Suppressor macrophage treated with lipopolysaccharide for 4 hours (primary cell): ENCODE measurements around the gene SAE1.
A peak's percentile ranks its signal among the peaks of the same experiment; 100 is the strongest.

Source experiments
- DNase-seq: peaks from one replicate; pipeline ENCODE4 v3.0.0-alpha.2; 2020

Gene SAE1

DNA sequence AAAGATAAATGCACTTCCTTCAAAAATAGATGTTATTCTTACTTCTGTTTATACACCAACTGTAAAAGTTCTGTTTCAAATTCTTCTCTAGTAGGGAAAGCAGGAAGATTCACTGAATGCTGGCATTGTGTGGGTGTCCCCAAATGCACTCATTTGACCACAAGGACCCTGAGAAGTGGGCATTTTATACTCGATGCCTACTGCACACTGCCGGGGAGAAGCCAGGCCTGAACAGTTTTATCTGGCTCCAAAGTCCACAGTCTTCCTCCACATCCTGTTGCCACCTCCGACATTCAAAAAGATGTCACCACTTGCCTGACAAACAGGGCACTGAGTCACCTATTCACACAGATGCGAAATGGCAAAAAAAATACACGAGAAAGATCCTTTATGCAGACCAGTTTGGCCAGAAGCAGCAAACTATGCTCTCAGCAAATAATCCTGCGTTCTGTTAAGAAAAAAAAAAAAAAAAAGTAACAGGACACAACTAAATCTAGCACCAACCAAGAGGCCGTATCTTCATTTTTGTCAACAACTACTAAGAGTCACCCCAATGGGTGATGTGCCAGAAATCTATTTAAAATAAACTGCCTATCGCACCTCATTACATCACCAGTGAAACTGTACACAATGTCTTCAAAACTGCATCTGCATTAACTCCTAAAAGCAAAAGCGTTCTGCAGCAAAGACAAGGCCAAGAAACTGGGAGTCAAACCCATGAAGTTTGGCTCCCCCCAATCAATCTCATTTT lies 23.3 kb upstream of the SAE1 start:
- peak; percentile 44 for DNase-seq

GRCh38 chr19:47107953-47108746 lies 22.5 kb upstream of the SAE1 start:
- DNase-seq, result no peak

- DNase-seq, result peak; percentile 37
These were observed 21.5 kb upstream of the SAE1 start for GRCh38 chr19:47109177-47109540.

DNA sequence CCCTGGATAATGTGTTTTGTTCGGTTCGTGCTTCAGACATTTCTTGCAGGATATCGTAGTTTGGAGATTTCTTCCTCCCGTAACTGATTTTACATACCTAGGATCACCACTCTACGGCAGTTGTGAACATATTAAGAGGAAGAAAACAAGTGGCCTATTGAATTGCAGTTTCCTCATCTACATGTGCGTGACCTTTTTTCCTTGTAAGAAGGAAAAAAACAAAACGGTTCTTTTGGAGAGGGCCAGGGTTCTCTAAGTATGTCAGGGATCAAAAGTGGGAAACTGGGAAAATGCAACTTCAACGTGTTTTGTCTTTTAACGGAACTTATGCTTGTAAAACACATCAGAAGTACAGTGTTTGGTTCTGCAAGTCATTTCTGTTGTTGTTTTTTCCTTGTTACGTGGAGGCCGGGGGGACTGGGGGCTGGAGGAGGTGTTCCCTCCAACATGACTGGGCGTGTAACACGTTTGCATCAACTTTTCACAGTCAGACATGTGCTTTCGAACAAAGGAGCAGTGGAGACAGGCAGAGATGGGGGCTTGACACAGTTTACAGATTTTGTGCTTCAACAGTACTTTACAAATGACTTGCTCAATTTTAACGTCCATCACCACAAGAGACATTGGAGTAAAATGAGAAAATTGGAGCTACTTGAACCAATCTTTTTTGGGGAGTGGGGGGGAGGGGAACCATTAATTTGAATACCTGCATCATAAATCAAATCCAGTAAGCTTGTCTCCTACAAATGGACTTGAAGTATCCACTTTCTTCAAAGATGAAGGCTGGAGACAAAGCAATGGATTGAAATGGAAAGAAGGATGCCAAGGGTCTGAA lies 20.9 kb upstream of the SAE1 start:
- DNase-seq, result peak; percentile 46

GRCh38 chr19:47110521-47111005 lies 20.1 kb upstream of the SAE1 start:
- no peak for DNase-seq

DNA sequence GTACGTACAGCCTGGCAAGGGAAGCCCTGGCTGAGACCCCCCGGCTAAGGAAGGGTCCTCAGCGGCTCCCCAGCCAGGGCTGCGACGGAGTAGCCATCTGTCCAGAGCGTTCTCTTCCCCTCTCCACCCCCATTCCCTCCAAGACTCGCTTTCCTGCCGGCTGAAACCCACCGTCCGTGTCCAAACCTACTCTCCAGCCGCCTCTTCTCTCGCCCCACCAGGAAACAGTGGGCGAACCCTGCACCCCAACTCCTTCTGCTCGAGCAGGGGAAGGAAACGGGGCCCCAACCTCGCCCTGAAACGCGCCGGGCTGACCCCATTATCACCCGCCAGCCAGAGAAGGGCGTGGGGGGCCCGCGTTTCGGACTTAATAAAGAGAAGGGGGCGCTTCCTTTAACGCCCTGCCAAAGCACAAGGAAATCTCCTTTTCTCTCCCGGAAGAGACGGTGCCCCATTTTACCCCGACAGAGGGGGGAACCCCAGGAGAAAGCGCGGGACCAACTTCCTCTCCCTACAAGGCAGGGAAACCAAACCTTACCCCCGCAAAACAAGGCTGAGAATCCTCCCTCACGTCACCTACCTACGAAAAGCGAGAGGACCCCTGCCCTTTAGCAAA lies 19.5 kb upstream of the SAE1 start:
- peak; percentile 69 for DNase-seq

- DNase-seq, result no peak
These were observed 18.9 kb upstream of the SAE1 start for GRCh38 chr19:47111682-47112165.

GRCh38 chr19:47112166-47112996 lies 18.3 kb upstream of the SAE1 start:
- peak; percentile 91 for DNase-seq

- DNase-seq, result peak; percentile 100
These were observed 17.4 kb upstream of the SAE1 start, which contains the start of gene ZC3H4 for GRCh38 chr19:47112997-47113849. Gene ZC3H4, minus strand, starts transcription at chr19:47113776. Its CDS starts 1,192 bp downstream, at chr19:47112584.

DNA sequence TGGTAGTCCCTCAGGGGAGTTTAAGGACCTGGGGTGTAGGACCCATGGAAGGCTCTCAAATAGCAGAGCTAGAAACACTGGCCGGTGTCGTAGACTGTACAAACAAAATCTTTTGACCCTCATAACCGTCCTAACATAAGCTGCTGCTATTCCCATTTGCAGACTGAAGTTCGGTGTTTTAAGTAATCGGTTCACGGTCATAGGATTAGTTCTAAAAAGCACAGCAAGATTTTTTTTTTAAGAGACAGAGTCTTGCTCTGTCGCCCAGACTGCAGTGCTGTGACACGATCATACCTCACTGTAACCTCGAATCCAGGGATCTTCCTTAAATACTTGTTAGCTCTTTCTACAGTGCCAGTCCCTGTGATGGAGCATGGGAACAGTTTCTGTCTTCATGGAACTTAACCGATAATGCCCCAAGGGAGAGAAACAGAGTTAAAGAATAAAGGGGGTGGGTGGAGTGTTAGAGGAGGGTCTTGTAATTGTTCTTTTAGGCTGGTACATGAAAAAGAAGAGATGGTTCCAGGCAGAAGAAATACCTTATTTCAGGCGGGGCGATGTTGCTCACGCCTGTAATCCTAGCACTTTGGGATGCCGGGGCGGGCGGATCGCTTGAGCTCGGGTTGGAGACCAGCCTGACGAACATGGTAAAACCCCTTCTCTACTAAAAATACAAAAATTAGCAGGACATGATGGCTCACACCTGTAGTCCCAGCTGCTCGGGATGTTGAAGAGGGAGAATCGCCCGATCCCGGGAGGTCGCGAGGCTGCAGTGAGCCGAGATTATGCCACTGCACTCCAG lies 16.6 kb upstream of the SAE1 start:
- DNase-seq, result no peak

DNA sequence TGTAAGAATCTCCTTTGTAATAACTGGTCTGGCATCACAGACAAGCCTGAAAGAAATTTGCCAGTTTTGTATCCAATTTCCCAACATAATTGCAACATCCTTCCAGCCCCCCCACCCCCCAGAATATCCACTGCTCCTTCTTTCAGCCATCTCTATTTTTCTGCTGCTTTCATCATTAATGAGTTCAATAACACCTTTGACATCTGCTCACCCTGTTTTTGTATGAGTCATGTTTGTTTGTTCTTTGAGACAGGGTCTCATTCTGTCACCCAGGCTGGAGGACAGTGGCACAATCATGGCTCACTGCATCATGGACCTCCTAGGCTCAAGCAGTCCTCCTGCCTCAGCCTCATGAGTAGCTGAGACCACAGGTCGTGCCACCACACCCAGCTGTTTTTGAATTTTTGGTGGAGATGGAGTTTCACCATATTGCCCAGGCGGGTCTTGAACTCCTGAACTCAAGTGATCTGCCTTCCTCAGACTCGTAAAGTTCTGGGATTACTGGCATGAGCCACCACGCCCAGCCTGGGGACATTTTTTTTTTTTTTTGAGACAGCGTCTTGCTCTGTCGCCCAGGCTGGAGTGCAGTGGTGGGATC lies 10.1 kb upstream of the SAE1 start:
- no peak for DNase-seq

DNA sequence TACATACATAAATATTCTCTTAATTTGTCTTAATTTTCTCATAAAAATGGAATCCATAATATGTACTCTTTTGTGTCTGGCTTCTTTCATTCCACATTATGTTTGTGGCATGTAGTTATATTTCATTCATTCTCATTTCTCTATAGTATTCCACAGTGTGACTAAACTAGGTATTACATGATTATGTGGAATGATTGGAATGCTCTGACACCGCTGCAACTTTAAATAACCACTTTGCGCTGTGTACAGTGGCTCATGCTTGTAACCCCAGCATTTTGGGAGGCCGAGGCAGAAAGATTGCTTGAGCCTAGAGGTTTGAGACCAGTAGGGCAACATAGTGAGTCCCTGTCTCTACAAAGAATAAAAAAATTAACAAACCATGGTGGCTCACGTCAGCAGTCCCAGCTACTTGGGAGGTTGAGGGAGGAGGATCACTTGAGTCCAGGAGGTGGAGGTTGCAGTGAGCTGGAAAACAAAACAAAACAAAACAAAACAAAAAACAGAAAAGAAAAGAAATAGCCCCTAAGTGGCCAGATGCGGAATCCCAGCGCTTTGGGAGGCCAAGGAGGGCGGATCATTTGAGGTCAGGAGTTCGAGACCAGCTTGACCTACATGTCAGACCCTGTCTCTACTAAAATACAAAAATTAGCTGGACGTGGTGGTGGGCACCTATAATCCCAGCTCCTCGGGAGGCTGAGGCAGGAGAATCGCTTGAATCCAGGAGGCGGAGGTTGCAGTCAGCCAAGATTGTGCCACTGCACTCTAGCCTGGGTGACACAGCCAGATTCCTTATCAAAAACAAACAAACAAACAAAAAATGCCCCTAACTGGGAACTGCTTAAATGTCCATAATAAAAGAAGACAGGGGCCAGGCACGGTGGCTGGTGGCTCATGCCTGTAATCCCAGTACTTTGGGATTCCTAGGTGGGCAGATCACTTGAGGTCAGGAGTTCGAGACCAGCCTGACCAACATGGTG lies 8.0 kb upstream of the SAE1 start:
- DNase-seq, result no peak

DNA sequence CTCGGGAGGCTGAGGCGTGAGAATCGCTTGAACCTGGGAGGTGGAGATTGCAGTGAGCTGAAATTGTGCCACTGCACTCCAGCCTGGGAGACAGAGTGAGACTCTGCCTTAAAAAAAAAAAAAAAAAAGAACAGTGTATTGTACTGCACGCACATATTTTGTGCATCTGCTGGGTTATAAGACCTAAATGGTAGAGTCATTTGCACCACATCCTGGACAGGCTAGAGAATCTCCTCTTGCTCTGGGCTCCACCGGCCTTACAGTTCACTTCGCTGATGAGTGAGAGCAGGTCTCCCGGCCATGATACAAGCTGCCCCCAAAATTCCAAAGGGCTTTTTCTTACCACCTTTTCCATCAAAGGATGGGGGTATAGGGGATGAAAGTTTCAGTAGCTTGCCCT lies 7.2 kb upstream of the SAE1 start:
- no peak for DNase-seq

GRCh38 chr19:47124937-47125668 lies 5.5 kb upstream of the SAE1 start:
- peak; percentile 83 for DNase-seq

DNA sequence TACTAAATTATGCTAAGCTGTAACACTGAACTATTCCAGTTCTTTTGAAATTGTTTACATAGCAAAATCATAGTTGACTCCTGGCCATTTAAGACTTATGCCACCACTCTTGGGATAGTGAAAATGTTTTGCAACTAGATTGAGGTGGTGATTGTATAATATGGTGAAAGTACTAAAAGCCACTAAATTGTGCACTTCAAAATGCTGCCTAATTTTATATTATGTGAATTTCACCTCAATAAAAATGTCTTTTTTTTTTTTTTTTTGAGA lies 5.0 kb upstream of the SAE1 start:
- DNase-seq, result no peak

- no peak for DNase-seq
These were observed 1.1 kb upstream of the SAE1 start for GRCh38 chr19:47129579-47129978.

DNA sequence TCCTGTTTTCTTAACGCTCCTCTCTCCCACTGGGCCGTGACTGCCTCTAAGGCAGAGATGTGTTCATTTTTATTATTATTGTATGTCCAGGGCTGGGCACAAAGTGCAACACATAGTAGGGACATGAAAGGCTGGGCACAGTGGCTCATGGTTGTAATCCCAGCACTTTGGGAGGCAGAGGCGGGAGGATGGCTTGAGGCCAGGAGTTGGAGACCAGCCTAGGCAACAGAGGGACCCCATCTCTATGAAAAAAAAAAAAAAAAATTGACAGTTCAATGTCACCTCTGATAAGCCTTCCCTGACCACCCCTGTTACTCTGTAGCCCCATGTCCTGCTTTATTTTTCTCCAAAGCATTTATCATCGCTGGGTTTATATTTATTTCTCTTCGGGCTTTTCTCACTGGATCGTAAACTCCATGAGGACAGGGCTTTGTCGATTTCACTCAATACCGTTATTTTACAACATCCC lies 481 bp upstream of the SAE1 start:
- no peak for DNase-seq
